Stimulated activated effector memory CD8-positive, alpha-beta T cell treated with anti-CD3 and anti-CD28 coated beads, Interleukin-12 subunit alpha, Interleukin-12 subunit beta, amount 100 ng/mL, for 72 hours (primary cell): ENCODE data around the gene TPST2.
"Not testable (repeated sequence)": the region's sequence is repeated elsewhere in the genome, so short reads cannot be mapped to it uniquely, and the experiment has no call there.

ENCODE experiments used
- ATAC-seq: fragments of 150-1000 bp; cut with Tn5 transposase; 2 replicates; pipeline ENCODE4 v1.10.0; 2021
- DNase-seq, 2 donors: peaks; one replicate each; pipeline ENCODE4 v3.0.0; 2021 to 2022; ENCODE audit warnings: low spot score in 2 of 2
- H3K27ac Mint-ChIP-seq: one replicate; pipeline ENCODE4 v1.8.0; 2022; ENCODE audit warnings: mild to moderate bottlenecking, mixed read lengths
- H3K36me3 Mint-ChIP-seq: one replicate; pipeline ENCODE4 v1.8.0; 2022; ENCODE audit warnings: mild to moderate bottlenecking, mixed read lengths
- H3K4me1 Mint-ChIP-seq: one replicate; pipeline ENCODE4 v1.8.0; 2022; ENCODE audit warnings: mixed read lengths
- H3K4me3 Mint-ChIP-seq: one replicate; pipeline ENCODE4 v1.8.0; 2022; ENCODE audit warnings: mild to moderate bottlenecking, mixed read lengths
- H3K9me3 Mint-ChIP-seq: one replicate; pipeline ENCODE4 v1.8.0; 2022; ENCODE audit warnings: mixed read lengths

TPST2 gene

GRCh38 chr22:26545827-26546226, 44.1 kb downstream of the TPST2 start:
- H3K9me3 Mint-ChIP-seq = no peaks in the 10 kb centered on the region
- ATAC-seq (no peak), DNase-seq (no peak)
- H3K36me3 Mint-ChIP-seq = peaks cover 41% of the 10 kb centered on the region
- H3K4me3 Mint-ChIP-seq = no peak overlapping the region
- peaks cover 53% of the 10 kb centered on the region for H3K4me1 Mint-ChIP-seq
- H3K27ac Mint-ChIP-seq = peak overlapping the region; percentile 89

- Mint-ChIP-seq H3K4me3 (no peak overlapping the region), H3K4me1 (peaks cover 48% of the 10 kb centered on the region), H3K9me3 (no peaks in the 10 kb centered on the region), H3K36me3 (peaks cover 45% of the 10 kb centered on the region), H3K27ac (peak overlapping the region; percentile 88)
- DNase-seq = no peak
- no peak for ATAC-seq
Measured at GRCh38 chr22:26545385-26545784, 44.5 kb downstream of the TPST2 start.

GRCh38 chr22:26544489-26544888, 45.4 kb downstream of the TPST2 start:
- ATAC-seq = no peak
- Mint-ChIP-seq H3K4me3 (no peak overlapping the region), H3K27ac (peak overlapping the region; percentile 88), H3K9me3 (no peaks in the 10 kb centered on the region), H3K36me3 (peaks cover 51% of the 10 kb centered on the region), H3K4me1 (peaks cover 43% of the 10 kb centered on the region)
- DNase-seq = no peak

- Mint-ChIP-seq H3K9me3 (no peaks in the 10 kb centered on the region), H3K36me3 (peaks cover 55% of the 10 kb centered on the region)
- DNase-seq = no peak
Measured at GRCh38 chr22:26542831-26543230, 47.1 kb downstream of the TPST2 start.

GRCh38 chr22:26541167-26541819, 48.6 kb downstream of the TPST2 start:
- H3K27ac Mint-ChIP-seq = no peak overlapping the region
- ATAC-seq = no peak
- no peaks in the 10 kb centered on the region for H3K9me3 Mint-ChIP-seq
- DNase-seq = no peak
- peaks cover 35% of the 10 kb centered on the region for H3K4me1 Mint-ChIP-seq
- peaks cover 57% of the 10 kb centered on the region for H3K36me3 Mint-ChIP-seq
- no peak overlapping the region for H3K4me3 Mint-ChIP-seq

More at GRCh38 chr22:26542831-26543230, 47.1 kb downstream of the TPST2 start:
- peak; percentile 68 for ATAC-seq
- Mint-ChIP-seq H3K4me1 (peaks cover 45% of the 10 kb centered on the region), H3K27ac (peak overlapping the region; percentile 88), H3K4me3 (no peak overlapping the region)

GRCh38 chr22:26540119-26540518, 49.8 kb downstream of the TPST2 start:
- H3K9me3 Mint-ChIP-seq = no peaks in the 10 kb centered on the region
- DNase-seq = no peak
- H3K27ac Mint-ChIP-seq = peak overlapping the region; percentile 41
- H3K36me3 Mint-ChIP-seq = peaks cover 66% of the 10 kb centered on the region
- ATAC-seq = no peak
- H3K4me1 Mint-ChIP-seq = peaks cover 30% of the 10 kb centered on the region
- H3K4me3 Mint-ChIP-seq = no peak overlapping the region

- Mint-ChIP-seq H3K36me3 (peaks cover 97% of the 10 kb centered on the region), H3K4me3 (no peak overlapping the region), H3K4me1 (peaks cover 13% of the 10 kb centered on the region), H3K9me3 (no peaks in the 10 kb centered on the region), H3K27ac (peak overlapping the region; percentile 77)
- DNase-seq = no peak
- no peak for ATAC-seq
Measured at GRCh38 chr22:26536762-26537134, 53.2 kb downstream of the TPST2 start.

GRCh38 chr22:26536056-26536761, 53.7 kb downstream of the TPST2 start:
- Mint-ChIP-seq H3K4me1 (peaks cover 13% of the 10 kb centered on the region), H3K9me3 (no peaks in the 10 kb centered on the region), H3K36me3 (peaks cover 97% of the 10 kb centered on the region), H3K27ac (peak overlapping the region; percentile 77), H3K4me3 (no peak overlapping the region)
- DNase-seq (no peak), ATAC-seq (peak; percentile 26)

- H3K4me3 Mint-ChIP-seq = no peak overlapping the region
- peaks cover 98% of the 10 kb centered on the region for H3K36me3 Mint-ChIP-seq
- H3K9me3 Mint-ChIP-seq = no peaks in the 10 kb centered on the region
- ATAC-seq (no peak), DNase-seq (no peak)
- peaks cover 13% of the 10 kb centered on the region for H3K4me1 Mint-ChIP-seq
- H3K27ac Mint-ChIP-seq = peak overlapping the region; percentile 77
Measured at GRCh38 chr22:26535603-26535908, 54.4 kb downstream of the TPST2 start.

- peaks cover 98% of the 10 kb centered on the region for H3K36me3 Mint-ChIP-seq
Measured at GRCh38 chr22:26534874-26535602, 54.9 kb downstream of the TPST2 start.

GRCh38 chr22:26534171-26534855, 55.6 kb downstream of the TPST2 start:
- H3K27ac Mint-ChIP-seq = peak overlapping the region; percentile 45
- ATAC-seq = no peak
- peaks cover 98% of the 10 kb centered on the region for H3K36me3 Mint-ChIP-seq
- H3K4me3 Mint-ChIP-seq = no peak overlapping the region
- no peaks in the 10 kb centered on the region for H3K9me3 Mint-ChIP-seq
- H3K4me1 Mint-ChIP-seq = peaks cover 13% of the 10 kb centered on the region
- DNase-seq = no peak

More at GRCh38 chr22:26534874-26535602, 54.9 kb downstream of the TPST2 start:
- ATAC-seq (no peak), DNase-seq (no peak)
- Mint-ChIP-seq H3K4me3 (no peak overlapping the region), H3K27ac (peak overlapping the region; percentile 77), H3K4me1 (peaks cover 13% of the 10 kb centered on the region), H3K9me3 (no peaks in the 10 kb centered on the region)

GRCh38 chr22:26529345-26529744, 60.6 kb downstream of the TPST2 start:
- H3K4me3 Mint-ChIP-seq = no peak overlapping the region
- DNase-seq (no peak), ATAC-seq (no peak)
- peaks cover 93% of the 10 kb centered on the region for H3K36me3 Mint-ChIP-seq
- peaks cover 6% of the 10 kb centered on the region for H3K4me1 Mint-ChIP-seq
- no peaks in the 10 kb centered on the region for H3K9me3 Mint-ChIP-seq
- peak overlapping the region; percentile 85 for H3K27ac Mint-ChIP-seq

- H3K27ac Mint-ChIP-seq = peak overlapping the region; percentile 85
- ATAC-seq, H3K9me3 Mint-ChIP-seq, DNase-seq, H3K4me3 Mint-ChIP-seq, H3K4me1 Mint-ChIP-seq: not testable (repeated sequence)
- H3K36me3 Mint-ChIP-seq = peaks cover 94% of the 10 kb centered on the region
Measured at GRCh38 chr22:26528518-26528917, 61.4 kb downstream of the TPST2 start.

- DNase-seq (no peak), ATAC-seq (no peak)
- peaks cover 94% of the 10 kb centered on the region for H3K36me3 Mint-ChIP-seq
- H3K4me1 Mint-ChIP-seq = peaks cover 4% of the 10 kb centered on the region
- H3K4me3 Mint-ChIP-seq = no peak overlapping the region
- H3K27ac Mint-ChIP-seq = peak overlapping the region; percentile 46
- no peaks in the 10 kb centered on the region for H3K9me3 Mint-ChIP-seq
Measured at GRCh38 chr22:26527574-26528465, 62.1 kb downstream of the TPST2 start.
